ENCODE measurements around the gene MALRD1.

MALRD1 gene

DNA sequence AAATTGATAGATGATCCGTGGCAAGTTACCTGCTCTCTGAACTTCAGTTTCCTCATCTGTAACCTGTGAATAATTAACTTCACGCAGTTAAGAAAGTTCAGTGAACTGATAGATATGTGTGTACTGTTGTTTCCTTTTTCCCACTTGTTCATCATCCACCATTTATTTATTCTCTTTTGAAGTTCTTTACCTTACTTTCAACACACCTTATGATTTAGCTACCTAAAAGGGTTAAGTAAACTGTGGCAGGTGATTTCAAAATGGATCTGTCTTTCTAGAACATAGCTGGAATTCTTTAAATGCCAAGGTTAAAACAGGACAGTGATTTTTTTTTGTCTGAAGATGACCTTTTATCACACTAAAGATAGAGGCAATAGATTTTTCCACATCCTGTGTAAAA is 27.4 kb upstream of the MALRD1 start:
- ChIA-PET POLR2A (ENCODE audit: low non-redundant PET) (no interaction called here), CTCF (no interaction called here)
- no peak for DNase-seq (ENCODE audit: low spot score)
- TF ChIP-seq, protein P1, sequence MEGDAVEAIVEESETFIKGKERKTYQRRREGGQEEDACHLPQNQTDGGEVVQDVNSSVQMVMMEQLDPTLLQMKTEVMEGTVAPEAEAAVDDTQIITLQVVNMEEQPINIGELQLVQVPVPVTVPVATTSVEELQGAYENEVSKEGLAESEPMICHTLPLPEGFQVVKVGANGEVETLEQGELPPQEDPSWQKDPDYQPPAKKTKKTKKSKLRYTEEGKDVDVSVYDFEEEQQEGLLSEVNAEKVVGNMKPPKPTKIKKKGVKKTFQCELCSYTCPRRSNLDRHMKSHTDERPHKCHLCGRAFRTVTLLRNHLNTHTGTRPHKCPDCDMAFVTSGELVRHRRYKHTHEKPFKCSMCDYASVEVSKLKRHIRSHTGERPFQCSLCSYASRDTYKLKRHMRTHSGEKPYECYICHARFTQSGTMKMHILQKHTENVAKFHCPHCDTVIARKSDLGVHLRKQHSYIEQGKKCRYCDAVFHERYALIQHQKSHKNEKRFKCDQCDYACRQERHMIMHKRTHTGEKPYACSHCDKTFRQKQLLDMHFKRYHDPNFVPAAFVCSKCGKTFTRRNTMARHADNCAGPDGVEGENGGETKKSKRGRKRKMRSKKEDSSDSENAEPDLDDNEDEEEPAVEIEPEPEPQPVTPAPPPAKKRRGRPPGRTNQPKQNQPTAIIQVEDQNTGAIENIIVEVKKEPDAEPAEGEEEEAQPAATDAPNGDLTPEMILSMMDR (conservative IDR thresholded peaks at IDR 0.05; ENCODE audit: low read depth): no peak
- no peak overlapping the region for H3K27ac ChIP-seq

DNA sequence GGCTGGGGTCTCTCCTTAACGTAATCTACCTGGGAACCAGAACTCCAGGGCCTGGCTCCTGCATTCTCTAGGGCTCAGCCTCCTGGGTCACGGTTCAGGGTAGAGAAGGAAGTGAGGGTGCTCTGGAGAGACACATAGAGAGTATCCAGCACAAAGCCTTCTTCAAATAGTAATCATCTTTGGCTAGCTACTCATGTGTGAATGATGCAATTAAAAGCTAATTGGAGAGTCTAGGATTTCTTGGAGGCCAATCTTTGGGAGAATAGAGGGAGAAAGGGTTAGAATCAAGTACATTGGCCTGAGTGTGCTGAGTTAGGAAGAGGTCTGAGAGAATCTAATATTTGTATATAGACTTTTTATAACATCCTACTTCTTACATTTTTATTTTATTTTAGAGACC is 24.0 kb upstream of the MALRD1 start:
- DNase-seq (ENCODE audit: low spot score): no peak
- H3K27ac ChIP-seq: no peak overlapping the region
- TF ChIP-seq, protein P1 (conservative IDR thresholded peaks at IDR 0.05; ENCODE audit: low read depth): no peak
- ChIA-PET POLR2A (ENCODE audit: low non-redundant PET) (no interaction called here), CTCF (no interaction called here)

DNA sequence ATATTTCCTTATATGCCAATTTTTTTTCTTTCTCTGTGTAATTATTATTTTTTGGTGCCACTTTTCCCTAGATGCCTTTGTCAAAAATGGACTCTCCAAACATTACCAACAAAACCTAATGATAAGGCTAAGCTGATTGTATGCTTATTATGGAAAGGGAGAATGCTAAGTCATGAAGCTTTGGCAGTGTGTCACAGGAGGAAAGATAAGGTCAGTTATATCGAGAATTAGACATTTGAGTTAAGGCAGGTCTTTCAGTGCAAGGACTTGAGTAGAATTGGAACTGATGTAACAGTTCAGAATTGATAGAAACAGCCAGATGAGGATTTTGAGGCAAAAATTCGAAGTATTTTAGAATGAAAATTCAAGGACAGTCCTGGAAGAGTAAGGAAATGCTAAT is 16.8 kb upstream of the MALRD1 start:
- H3K27ac ChIP-seq: no peak overlapping the region
- DNase-seq (ENCODE audit: low spot score): no peak
- TF ChIP-seq, protein P1 (conservative IDR thresholded peaks at IDR 0.05; ENCODE audit: low read depth): no peak
- ChIA-PET CTCF (no interaction called here), POLR2A (ENCODE audit: low non-redundant PET) (no interaction called here)

DNA sequence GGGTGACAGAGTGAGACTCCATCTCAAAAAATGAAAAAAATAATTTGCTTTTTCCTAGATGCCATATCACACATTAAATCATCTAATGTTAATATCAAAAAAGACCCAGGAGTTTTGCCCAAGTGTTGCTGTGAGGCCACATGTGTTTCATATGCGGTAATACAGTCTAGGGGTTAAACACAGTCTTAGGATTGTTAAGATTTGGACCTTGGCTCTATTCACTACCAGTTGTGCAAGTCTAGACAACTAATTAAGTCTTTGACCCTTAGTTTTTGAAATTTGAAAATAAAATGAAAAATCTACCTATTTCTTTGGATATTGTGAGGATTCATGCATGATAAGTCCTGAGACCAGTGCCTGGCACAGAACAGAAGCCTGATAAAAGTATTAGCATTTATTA is 14.9 kb upstream of the MALRD1 start:
- TF ChIP-seq, protein P1 (conservative IDR thresholded peaks at IDR 0.05; ENCODE audit: low read depth): no peak
- POLR2A ChIA-PET (ENCODE audit: low non-redundant PET): no interaction called here
- CTCF ChIA-PET: no interaction called here

DNA sequence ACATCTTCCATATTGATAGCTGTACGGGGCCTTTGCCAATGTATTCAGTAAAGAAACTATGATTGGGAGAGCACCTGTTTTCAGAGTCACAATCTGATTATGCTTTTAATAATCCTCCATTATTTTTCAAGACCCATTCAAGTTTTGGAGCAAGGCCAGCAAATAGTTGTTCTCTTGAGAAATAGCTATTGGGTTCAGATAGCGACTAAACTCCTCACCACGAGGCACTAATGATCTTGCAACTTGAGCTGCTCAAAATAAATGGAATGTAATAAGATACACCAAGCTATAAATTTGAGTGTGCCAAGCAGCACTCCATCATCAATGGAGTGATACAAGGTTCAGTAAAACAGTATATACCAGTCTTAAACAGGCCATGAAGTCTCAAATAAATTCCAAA is 7.4 kb upstream of the MALRD1 start:
- ChIA-PET POLR2A (ENCODE audit: low non-redundant PET) (no interaction called here), CTCF (no interaction called here)
- TF ChIP-seq, protein P1 (conservative IDR thresholded peaks at IDR 0.05; ENCODE audit: low read depth): no peak
- no peak overlapping the region for H3K27ac ChIP-seq
- no peak for DNase-seq (ENCODE audit: low spot score)

More for the DNA sequence above, 14.9 kb upstream of the MALRD1 start:
- no peak overlapping the region for H3K27ac ChIP-seq
- DNase-seq (ENCODE audit: low spot score): no peak

DNA sequence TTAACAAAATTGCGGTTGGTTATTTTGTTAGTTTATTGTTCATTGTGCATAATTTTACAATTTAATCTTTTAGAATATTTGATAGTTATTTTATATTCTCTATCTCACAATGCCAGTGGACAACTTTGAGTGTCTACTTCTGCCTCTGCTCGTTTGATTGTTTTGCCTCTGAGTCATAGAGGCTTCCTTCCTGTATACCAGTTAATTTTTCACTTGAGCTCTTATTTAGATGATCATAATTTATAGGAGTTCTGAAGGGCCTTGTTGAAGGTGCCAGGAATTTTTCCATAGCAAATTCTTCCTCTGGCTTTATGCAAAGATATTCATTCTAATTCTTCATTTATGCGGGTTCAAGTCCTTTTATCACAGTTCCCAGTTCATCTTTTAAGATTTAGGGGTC is 5.2 kb upstream of the MALRD1 start:
- H3K27ac ChIP-seq: no peak overlapping the region
- no peak for DNase-seq (ENCODE audit: low spot score)
- POLR2A ChIA-PET (ENCODE audit: low non-redundant PET): no interaction called here
- TF ChIP-seq, protein P1 (conservative IDR thresholded peaks at IDR 0.05; ENCODE audit: low read depth): no peak
- CTCF ChIA-PET: no interaction called here

DNA sequence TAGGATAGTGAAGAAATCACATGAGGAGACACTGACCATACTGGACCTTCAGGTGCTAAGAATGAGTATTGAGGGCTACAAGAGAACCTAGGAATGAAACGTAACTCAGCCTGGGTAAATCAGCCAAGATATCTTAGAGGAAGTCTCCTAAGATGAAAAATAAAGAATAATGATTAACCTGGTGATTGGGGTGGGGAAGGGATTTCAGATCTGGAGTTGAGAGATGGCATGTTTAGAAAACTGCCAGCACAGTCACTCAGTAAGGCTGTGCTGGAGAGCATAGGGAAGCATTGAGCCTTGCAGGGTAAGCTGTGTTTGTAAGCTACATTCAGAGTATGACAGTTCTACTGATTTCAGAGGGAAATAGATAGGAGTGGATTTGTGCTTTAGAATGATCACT is 1.9 kb upstream of the MALRD1 start:
- TF ChIP-seq, protein P1 (conservative IDR thresholded peaks at IDR 0.05; ENCODE audit: low read depth): no peak
- ChIA-PET POLR2A (ENCODE audit: low non-redundant PET) (no interaction called here), CTCF (no interaction called here)
- H3K27ac ChIP-seq: no peak overlapping the region
- DNase-seq (ENCODE audit: low spot score): no peak
